Ascending aorta (tissue), 2 donors: Measurements from ENCODE around the gene ERAP2. TPM values are rescaled to one million over a fixed set of nuclear protein-coding genes. Genes with fewer than 3 reads are reported as not detected.
"Not testable (repeated sequence)": the region's sequence is repeated elsewhere in the genome, so short reads cannot be mapped to it uniquely, and the experiment has no call there.

ENCODE experiments used
- DNase-seq, 2 donors: peaks; one replicate each; pipeline ENCODE4 v3.0.0-alpha.2; 2019; ENCODE audit warnings: low spot score in 2 of 2
- H3K27ac ChIP-seq, 2 donors: fragments of 200-600 bp; sonication (generic); one replicate each; pipeline ENCODE4 v1.5.1; 2016 to 2017; ENCODE audit warnings: mild to moderate bottlenecking in 1 of 2
- H3K27me3 ChIP-seq: fragments of 200-600 bp; sonication (generic); one replicate; pipeline ENCODE4 v1.5.1; 2017
- H3K36me3 ChIP-seq, 2 donors: fragments of 200-600 bp; sonication (generic); one replicate each; pipeline ENCODE4 v1.5.1; 2016
- H3K4me1 ChIP-seq, 2 donors: fragments of 200-600 bp; sonication (generic); one replicate each; pipeline ENCODE4 v1.5.1; 2016 to 2017; ENCODE audit warnings: mild to moderate bottlenecking in 1 of 2
- H3K4me3 ChIP-seq, 2 donors: fragments of 200-600 bp; sonication (generic); one replicate each; pipeline ENCODE4 v1.5.1; 2016 to 2017; ENCODE audit warnings: mild to moderate bottlenecking in 1 of 2
- H3K9me3 ChIP-seq, 2 donors: fragments of 200-600 bp; sonication (generic); one replicate each; pipeline ENCODE4 v1.5.1; 2016
- intact Hi-C: fragments of 100-400 bp; cut with DNase I; formaldehyde crosslinking; loops from one replicate; pipeline ENCODE4 v1.15.1; 2023
- total RNA-seq: library from RNA; depleted of rRNA; stranded (reverse); fragments of >200 nt; gene quantifications from one replicate; pipeline ENCODE4 v1.1.0, GENCODE V29; 2016
- TF ChIP-seq, protein P1 (sequence below), 3 experiments: fragments of 200-600 bp in 2 of 3; fragments of 450-650 bp in 1 of 3; sonication (generic) in 2 of 3; IDR thresholded peaks; one replicate each; pipeline ENCODE4 v1.5.1; 2016 to 2019; ENCODE audit warnings: antibody characterized with exemption in 3 of 3, mild to moderate bottlenecking in 1 of 3, moderate library complexity in 1 of 3

The ERAP2 gene
- total RNA-seq, 1 donor from 2014 or later: 20.6 TPM

DNA sequence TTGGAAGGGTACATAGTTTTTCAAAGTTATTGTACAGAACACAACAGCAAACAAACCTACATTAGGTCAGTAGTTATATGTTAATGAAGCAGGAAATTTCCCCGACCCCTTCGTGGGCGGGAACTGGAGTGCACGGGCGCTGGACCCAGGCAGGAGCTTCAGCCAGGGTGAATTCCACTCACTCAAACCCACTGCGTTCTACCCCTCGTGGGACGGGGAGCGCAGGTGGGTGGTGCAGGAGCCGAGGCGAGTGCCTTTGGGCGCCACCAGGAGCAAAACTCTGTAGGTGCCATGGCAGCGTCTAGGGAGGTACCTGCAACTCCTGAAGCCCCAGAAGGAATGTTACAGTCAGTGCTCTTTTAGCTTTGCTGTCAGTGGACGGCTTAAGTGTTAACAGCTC is 39.0 kb upstream of the ERAP2 start:
- intact Hi-C loops: no loop called here
- no peak for DNase-seq
- no peak overlapping the region for H3K27ac ChIP-seq

DNA sequence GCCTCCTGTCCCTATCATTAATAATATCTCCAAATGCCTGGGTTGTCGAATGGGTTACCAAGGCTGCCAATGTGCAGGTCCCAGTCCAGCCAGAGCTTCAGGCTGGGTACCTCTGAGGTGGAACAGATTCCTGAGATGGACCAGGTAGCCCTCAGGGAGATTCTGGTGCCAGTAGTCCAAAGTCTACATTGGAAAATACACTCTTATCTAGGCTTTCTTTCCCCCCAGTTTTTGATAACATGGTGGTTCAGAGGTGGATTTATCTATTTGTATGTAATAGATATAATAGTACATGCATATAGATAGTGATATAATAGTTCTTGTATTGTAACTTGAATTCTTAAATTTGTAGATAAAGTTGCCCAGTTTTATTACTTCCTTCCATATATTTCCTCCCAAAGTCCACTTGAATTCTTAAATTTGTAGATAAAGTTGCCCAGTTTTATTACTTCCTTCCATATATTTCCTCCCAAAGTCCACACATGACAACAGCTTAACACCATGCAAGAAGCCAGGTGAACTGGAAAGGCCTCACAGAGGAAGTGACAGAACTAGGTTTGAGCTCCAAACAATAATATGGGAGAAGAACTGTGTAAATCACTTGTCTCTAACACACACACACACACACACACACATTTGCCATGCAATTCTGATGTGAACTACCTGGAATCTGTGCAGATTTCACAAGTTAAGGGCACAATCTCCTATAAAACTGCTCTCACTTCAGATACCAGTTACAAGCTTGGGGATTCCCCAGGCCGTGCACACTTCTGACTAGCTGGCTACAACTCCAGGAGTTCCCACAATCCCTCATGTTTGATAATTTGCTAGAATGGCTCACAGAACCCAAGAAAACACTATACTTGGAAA is 37.9 kb upstream of the ERAP2 start:
- no peaks in the 10 kb centered on the region for H3K4me1 ChIP-seq
- no peak overlapping the region for H3K4me3 ChIP-seq
- TF ChIP-seq, protein P1, sequence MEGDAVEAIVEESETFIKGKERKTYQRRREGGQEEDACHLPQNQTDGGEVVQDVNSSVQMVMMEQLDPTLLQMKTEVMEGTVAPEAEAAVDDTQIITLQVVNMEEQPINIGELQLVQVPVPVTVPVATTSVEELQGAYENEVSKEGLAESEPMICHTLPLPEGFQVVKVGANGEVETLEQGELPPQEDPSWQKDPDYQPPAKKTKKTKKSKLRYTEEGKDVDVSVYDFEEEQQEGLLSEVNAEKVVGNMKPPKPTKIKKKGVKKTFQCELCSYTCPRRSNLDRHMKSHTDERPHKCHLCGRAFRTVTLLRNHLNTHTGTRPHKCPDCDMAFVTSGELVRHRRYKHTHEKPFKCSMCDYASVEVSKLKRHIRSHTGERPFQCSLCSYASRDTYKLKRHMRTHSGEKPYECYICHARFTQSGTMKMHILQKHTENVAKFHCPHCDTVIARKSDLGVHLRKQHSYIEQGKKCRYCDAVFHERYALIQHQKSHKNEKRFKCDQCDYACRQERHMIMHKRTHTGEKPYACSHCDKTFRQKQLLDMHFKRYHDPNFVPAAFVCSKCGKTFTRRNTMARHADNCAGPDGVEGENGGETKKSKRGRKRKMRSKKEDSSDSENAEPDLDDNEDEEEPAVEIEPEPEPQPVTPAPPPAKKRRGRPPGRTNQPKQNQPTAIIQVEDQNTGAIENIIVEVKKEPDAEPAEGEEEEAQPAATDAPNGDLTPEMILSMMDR (IDR thresholded peaks at IDR 0.05): no peak
- H3K9me3 ChIP-seq: no peaks in the 10 kb centered on the region
- no peak for DNase-seq
- H3K36me3 ChIP-seq: no peaks in the 10 kb centered on the region
- H3K27ac ChIP-seq: no peak overlapping the region
- H3K27me3 ChIP-seq: no peaks in the 10 kb centered on the region
- intact Hi-C loops: no loop called here

More for the DNA sequence above, 39.0 kb upstream of the ERAP2 start:
- Histone ChIP-seq H3K27me3 (no peaks in the 10 kb centered on the region), H3K36me3 (no peaks in the 10 kb centered on the region), H3K4me1 (no peaks in the 10 kb centered on the region), H3K4me3 (no peak overlapping the region), H3K9me3 (no peaks in the 10 kb centered on the region)
- TF ChIP-seq, protein P1 (IDR thresholded peaks at IDR 0.05): no peak

DNA sequence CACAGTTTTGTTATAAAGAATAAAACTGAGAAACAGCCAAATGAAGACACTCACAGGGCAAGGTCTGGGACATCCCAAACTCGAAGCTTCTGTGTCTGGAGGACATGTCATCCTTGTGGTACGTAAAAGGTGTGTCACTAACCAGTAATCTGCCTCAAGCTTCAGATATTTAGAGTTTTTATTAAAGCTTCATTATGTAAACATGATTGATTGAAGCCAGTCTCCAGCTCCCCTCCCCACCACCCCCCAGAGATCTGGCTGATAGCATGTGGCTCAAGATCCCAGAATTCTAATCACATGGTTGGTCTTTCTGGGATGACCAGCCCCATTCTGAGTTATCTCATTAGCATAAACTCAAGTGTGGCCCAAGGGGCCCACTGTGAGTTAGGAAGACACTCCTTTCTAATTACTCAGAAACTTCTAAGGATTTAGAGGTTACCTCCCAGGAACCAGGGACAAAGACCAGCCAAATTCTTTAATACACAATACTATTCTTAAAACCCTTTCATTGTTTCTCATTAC is 37.2 kb upstream of the ERAP2 start:
- no peak for DNase-seq
- TF ChIP-seq, protein P1 (IDR thresholded peaks at IDR 0.05): no peak
- H3K27ac ChIP-seq: no peak overlapping the region

DNA sequence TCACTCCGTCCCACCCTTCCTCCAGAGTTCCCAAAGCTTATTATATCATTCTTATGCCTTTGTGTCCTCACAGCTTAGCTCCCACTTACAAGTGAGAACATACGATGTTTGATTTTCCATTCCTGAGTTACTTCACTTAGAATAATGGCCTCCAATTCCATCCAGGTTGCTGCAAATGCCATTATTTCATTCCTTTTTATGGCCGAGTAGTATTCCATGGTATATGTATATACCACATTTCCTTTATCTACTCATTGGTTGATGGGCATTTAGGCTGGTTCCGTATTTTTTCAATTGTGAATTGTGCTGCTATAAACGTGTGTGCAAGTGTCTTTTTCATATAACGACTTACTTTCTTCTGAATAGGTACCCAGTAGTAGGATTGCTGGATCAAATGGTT is 34.4 kb upstream of the ERAP2 start:
- H3K27me3 ChIP-seq, H3K27ac ChIP-seq, H3K4me1 ChIP-seq, H3K36me3 ChIP-seq, DNase-seq, H3K9me3 ChIP-seq, intact Hi-C loops, H3K4me3 ChIP-seq: not testable (repeated sequence)

More for the DNA sequence above, 37.2 kb upstream of the ERAP2 start:
- Histone ChIP-seq H3K4me3 (no peak overlapping the region), H3K4me1 (no peaks in the 10 kb centered on the region), H3K27me3 (no peaks in the 10 kb centered on the region), H3K36me3 (no peaks in the 10 kb centered on the region), H3K9me3 (no peaks in the 10 kb centered on the region)
- intact Hi-C loops: no loop called here

DNA sequence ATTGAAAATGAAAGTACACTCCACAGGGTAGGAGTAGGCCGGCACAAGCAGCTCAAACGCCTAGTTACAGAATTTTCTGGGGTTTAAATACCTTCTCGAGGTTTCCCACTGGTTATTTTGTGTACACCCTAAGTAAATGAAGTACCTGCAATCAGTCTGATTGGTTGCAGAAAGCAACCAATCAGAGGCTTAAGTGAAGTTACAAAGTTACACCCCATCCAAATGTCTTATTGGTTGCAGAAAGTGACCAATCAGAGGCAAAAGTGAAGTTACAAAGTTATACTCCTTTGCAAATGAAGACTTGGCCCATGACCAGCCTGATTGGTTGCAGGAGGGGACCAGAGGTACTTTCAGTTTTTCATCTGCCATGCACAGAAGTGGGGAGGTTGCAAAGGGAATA is 33.2 kb upstream of the ERAP2 start:
- Histone ChIP-seq H3K4me1 (no peaks in the 10 kb centered on the region), H3K27ac (no peak overlapping the region), H3K27me3 (no peaks in the 10 kb centered on the region), H3K36me3 (no peaks in the 10 kb centered on the region), H3K9me3 (no peaks in the 10 kb centered on the region), H3K4me3 (no peak overlapping the region)
- TF ChIP-seq, protein P1 (IDR thresholded peaks at IDR 0.05): no peak
- intact Hi-C loops: no loop called here
- no peak for DNase-seq

DNA sequence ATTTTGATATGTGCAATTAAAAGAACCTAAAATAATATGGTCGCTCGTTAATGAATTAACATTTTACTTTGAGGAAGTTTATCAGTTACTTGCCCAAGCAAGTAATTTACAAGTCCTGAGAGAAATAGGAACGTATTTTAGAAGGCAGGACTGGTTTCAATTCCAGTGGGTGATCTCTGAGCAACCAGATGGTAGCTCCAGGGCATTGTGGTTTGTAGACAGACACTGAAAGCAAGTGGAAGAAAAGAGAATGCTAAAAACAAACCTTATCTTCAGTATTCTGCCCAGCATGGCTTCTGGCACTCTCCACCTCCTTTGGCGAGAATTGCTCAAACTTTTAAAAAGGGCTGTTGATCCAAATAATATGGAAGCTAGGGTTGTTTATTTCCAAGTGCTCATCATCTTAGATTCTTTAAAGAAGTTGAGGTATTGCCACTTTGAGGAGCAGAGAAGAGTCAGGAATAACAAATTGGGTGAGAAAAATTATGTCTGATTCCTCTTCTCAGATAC is 31.8 kb upstream of the ERAP2 start:
- Histone ChIP-seq H3K27me3 (no peaks in the 10 kb centered on the region), H3K4me3 (no peak overlapping the region), H3K4me1 (no peaks in the 10 kb centered on the region), H3K27ac (no peak overlapping the region), H3K9me3 (no peaks in the 10 kb centered on the region), H3K36me3 (no peaks in the 10 kb centered on the region)
- no peak for DNase-seq
- TF ChIP-seq, protein P1 (IDR thresholded peaks at IDR 0.05): no peak
- intact Hi-C loops: no loop called here
